GM12872 (cell line): Measurements from ENCODE around the gene ROBO2.

ENCODE experiments used
- TF ChIP-seq, protein P1 (sequence below): IDR thresholded peaks from 3 replicates; pipeline ENCODE4 v1.5.1; 2011; ENCODE audit warnings: low read depth, mild to moderate bottlenecking, low read length, moderate library complexity; ENCODE audit not compliant: insufficient read depth

ROBO2 gene

DNA sequence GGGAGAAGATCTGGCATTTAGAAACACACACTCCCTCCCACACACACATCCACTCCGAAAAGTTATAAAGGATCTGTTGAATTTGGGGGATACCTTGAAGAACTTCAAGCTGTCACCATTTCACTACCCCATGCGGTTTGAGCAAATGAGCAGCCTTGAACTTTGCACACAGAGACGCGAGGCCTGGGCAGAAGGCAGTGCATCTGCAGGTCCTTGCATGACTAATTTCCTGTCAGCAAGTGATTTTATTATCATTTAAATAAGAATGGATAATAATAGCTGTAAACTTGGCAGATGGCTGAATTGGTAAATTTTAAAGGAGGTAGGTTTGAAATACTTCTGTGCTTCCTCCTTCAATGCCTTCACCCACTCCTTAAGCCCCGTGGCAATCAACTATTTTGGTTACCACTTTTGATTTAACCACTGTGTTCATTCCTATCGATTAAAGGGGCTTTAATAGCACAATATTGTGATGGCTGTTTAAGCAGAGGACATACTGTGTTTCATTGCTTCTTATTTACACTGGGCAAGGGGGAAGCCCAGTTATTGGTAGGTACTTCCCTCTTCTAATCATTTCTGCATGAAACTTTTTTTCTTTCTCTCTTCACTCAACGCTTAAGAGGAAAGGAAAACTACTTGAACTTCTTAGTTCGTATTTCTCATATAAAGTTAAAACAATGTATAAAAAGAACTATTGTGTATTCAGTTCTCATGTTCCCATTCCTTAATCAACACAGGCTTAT, 108.1 kb downstream of the ROBO2 start:
- TF ChIP-seq, protein P1, sequence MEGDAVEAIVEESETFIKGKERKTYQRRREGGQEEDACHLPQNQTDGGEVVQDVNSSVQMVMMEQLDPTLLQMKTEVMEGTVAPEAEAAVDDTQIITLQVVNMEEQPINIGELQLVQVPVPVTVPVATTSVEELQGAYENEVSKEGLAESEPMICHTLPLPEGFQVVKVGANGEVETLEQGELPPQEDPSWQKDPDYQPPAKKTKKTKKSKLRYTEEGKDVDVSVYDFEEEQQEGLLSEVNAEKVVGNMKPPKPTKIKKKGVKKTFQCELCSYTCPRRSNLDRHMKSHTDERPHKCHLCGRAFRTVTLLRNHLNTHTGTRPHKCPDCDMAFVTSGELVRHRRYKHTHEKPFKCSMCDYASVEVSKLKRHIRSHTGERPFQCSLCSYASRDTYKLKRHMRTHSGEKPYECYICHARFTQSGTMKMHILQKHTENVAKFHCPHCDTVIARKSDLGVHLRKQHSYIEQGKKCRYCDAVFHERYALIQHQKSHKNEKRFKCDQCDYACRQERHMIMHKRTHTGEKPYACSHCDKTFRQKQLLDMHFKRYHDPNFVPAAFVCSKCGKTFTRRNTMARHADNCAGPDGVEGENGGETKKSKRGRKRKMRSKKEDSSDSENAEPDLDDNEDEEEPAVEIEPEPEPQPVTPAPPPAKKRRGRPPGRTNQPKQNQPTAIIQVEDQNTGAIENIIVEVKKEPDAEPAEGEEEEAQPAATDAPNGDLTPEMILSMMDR = no peak

DNA sequence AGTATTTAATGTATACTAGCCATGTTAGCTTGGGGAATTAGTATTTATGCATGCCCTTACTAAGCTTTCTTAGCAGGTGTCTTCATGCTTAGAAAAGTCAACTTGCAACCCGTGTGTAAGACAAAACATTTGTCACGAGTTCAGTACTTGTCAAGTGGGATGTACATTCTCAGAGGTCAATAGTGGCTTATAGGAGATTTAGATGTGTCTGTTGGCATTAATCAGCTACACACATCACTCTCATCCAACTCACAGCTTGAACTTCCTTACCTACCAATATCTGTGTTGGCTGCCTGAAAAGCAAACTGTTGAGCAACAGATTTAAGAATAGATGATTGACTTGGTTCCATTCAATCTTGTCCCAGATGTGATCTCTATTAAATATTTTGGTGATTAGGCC, 109.5 kb downstream of the ROBO2 start:
- TF ChIP-seq, protein P1 = no peak

DNA sequence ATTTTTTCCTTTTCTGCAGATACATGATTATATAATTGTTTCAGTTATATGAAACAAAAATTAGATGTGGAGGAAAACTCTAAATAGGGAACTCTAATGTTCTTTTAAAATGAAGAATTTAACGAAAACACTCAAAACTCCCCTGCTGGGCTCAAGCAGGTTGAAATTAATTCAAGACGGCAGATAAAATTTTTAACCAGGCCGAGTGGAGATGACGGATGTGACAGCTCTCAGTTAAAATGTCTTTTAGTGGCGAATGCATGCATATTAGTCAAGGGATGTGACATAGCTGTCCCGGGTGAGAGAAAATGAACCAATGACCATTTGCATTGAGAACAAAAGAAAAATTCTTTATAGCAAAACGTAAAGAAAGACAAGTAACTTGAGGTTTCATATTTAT, 110.1 kb downstream of the ROBO2 start:
- TF ChIP-seq, protein P1 = no peak

DNA sequence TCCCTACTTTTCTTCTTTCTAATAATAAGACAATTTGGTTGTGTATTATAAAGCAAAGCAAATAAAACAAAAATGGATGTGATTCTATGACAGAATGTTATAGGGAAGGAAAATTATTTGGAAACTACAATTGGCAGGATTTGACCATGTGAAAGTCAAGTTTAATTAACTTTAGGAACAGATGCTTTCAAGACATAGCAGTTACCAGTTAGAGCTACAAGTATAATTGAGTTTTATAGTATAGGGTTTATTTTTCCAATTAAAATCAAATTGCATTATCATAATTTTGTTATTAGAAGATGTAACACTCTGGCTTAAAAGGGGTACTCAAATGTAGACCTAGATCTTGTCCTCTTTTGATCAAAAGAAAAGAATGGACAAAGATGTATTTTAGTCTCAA, 110.9 kb downstream of the ROBO2 start:
- TF ChIP-seq, protein P1 = no peak

DNA sequence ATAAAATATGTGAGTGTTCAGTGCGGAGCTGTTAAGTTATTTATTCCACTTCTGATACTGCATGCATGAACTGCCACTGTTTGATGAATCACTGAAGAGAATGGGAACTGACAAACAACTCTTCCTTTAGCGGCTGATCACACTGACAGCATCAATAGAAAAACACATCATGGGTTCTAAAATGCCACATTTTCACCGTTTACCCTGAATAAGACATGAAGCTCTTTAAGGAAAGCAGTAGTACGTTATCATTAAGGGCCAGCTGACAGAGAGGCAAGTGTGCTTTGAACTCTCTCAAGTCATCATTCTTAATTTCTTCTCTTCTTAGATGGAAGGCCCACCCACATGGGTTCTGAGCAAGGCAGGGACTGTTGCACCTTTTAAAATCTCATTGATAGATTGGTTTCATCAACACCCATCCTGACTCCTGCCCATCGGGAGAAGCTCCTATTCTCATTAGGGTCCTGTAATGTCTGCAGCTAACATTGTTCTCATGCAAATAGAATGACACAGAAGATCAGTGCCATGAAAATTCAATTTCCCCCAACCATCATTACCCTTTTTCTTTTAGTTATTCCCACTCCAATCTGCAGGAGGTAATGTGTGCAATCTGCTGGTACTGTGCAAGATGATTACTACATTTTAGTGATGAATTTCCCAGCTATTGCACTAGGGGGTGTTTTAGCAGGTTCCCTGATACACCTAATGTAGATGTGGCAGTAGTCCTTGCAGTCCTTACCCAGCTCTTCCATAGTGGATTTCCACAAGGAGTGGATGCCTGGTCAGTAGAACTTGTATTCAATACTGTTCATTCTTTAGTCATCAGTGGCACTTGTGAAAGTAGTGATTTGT, 119.1 kb downstream of the ROBO2 start:
- TF ChIP-seq, protein P1 = no peak

DNA sequence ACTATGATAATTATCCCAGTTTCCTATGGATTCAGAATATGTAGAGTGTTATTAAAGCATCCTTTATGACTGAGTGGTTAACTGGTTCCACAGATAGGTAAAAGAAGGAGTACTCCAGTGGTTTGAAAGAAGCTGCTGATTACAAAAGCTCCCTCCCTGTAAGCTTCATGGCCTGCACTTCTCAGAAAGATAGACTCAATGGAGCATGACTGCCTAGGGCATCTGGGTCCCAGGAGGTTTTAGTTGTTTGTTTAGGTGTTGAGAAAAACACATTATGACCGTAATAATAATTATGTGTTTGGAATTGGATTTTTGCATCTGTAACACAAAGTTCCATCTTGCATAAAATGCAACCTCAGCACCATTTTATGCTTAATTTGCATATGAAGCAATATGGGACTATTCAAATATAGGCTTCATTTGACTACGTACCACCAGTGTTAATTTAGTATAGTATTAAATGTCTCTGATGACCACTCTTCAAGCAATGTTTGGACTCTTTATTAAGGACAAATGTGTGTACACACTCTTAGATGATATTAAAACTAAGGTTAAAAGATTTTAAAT, 121.1 kb downstream of the ROBO2 start:
- TF ChIP-seq, protein P1 = no peak

DNA sequence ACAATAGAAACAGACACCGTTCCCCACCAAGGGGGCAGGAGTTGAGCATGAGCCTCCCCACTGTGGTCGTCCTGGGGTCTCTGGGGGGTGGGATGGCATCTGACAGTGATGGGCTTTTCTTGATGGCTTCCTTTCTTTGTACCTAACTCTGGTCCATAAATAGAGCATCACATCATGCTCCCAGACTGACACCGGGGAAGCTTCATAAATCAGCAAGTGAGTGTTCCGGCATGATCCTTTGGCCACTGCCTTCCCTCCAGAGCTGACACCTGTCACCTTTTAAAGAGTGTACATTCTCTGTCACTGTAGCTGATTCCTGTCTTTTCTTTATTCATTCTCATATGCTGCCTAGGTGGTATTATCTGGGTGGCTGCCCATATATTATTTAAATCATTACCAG, 129.9 kb downstream of the ROBO2 start:
- TF ChIP-seq, protein P1 = no peak
